Lower leg skin (tissue), 4 donors: ENCODE measurements around the gene NTM. TPM values are rescaled to one million over a fixed set of nuclear protein-coding genes. Genes with fewer than 3 reads are reported as not detected.

Experiments used
- DNase-seq, 2 donors: peaks; one replicate each; pipeline ENCODE4 v3.0.0-alpha.2; 2019; ENCODE audit warnings: low spot score in 2 of 2
- H3K4me3 ChIP-seq: fragments of 200-600 bp; sonication (generic); 2 replicates; pipeline ENCODE4 v1.5.1; 2017; ENCODE audit warnings: mild to moderate bottlenecking, low read depth; ENCODE audit not compliant: poor library complexity, severe bottlenecking
- POLR2A ChIP-seq, 2 donors: fragments of 450-650 bp; IDR thresholded peaks; one replicate each; pipeline ENCODE4 v1.6.1; 2016 to 2017; ENCODE audit warnings: antibody characterized with exemption in 2 of 2, mild to moderate bottlenecking in 1 of 2, moderate library complexity in 1 of 2
- WGBS, 2 donors: methylation state at CpG; one replicate each; pipeline ENCODE4 v1.1.5; 2018; 5-methylcytosine and 5-hydroxymethylcytosine counted together
- intact Hi-C: fragments of 100-400 bp; cut with DNase I; formaldehyde crosslinking; loops from one replicate; pipeline ENCODE4 v1.15.0; 2023; ENCODE audit warnings: low total_unique reads
- total RNA-seq, 4 donors: library from RNA; depleted of rRNA; stranded (reverse); fragments of >200 nt; gene quantifications; one replicate each; pipeline ENCODE4 v1.1.0, GENCODE V29; 2016
- TF ChIP-seq, protein P1 (sequence below), 3 donors: fragments of 450-650 bp; IDR thresholded peaks; one replicate each; pipeline ENCODE4 v1.5.1; 2016; ENCODE audit warnings: antibody characterized with exemption in 3 of 3, mild to moderate bottlenecking in 3 of 3, moderate library complexity in 2 of 3

Gene NTM
- total RNA-seq, 4 donors from 2014 or later, result 2.8 to 5.7 (median 4.9) TPM

DNA sequence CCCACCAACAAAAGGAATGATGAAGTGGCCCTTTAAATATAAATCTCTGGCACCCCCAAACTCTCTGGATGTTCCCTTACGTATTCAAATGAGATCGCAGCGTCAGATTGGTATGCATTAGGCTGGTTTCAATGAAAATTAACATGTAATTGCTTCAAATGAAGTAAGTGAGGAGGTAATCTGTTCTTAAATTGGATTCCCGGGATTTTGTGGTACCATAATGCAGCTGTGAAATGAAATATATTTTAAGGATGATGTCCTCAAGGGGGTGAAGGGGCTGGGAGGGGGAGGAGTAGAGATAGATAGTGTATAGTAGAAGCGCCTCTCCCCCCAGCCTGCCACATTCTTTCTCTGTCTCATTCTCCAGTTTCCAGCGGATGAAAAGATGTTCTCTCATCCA lies 748.2 kb downstream of the NTM start:
- H3K4me3 ChIP-seq, result no peak overlapping the region
- WGBS, 2 donors, result 75 to 84% methylated on average over 6 of the region's 6 CpGs
- DNase-seq, result no peak
- intact Hi-C loops, result no loop called here
- TF ChIP-seq, protein P1, sequence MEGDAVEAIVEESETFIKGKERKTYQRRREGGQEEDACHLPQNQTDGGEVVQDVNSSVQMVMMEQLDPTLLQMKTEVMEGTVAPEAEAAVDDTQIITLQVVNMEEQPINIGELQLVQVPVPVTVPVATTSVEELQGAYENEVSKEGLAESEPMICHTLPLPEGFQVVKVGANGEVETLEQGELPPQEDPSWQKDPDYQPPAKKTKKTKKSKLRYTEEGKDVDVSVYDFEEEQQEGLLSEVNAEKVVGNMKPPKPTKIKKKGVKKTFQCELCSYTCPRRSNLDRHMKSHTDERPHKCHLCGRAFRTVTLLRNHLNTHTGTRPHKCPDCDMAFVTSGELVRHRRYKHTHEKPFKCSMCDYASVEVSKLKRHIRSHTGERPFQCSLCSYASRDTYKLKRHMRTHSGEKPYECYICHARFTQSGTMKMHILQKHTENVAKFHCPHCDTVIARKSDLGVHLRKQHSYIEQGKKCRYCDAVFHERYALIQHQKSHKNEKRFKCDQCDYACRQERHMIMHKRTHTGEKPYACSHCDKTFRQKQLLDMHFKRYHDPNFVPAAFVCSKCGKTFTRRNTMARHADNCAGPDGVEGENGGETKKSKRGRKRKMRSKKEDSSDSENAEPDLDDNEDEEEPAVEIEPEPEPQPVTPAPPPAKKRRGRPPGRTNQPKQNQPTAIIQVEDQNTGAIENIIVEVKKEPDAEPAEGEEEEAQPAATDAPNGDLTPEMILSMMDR (IDR thresholded peaks at IDR 0.05), result no peak
- no peak for TF ChIP-seq POLR2A (IDR thresholded peaks at IDR 0.05)

DNA sequence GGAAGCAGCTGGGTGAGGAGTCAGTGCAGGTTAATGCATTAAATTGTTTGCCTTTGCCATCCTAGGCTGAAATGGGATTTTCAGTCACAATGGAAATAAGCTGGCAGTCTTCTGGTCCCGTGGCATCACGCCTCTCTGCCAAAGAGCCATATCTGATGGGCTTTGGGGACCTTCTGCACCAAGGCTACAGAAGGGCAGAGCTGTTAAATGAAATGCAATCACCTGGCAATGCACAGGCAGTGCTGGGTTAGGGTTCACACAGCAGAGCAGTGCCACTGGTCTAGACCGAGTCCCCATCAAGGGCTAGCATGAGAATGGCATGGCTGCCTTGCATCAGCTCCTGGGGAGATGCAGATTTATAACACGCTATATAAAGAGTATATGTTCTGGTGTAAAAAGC lies 749.2 kb downstream of the NTM start:
- intact Hi-C loops, result no loop called here

DNA sequence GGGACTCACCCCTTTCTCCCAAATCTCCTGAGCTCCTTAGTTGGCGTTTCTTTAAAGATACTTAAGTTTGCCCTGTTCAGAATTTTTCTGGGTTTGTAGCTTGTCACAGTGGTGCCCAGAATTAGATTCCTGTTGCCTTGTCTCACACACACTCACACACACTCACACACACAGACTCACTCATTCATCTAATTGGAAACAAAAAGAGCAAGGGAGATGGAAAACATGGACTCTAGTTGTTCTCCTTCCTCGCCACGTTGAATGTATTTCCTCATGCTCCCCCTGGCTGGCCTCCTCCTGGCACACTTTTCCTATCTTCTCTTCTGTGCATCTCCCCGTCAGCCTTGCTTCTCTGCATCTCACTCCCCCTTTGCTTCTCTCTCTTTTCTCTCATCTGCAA lies 752.3 kb downstream of the NTM start:
- DNase-seq, result no peak
- 53 to 65% methylated on average over 4 of the region's 4 CpGs for WGBS, 2 donors
- intact Hi-C loops, result no loop called here
- TF ChIP-seq, protein P1 (IDR thresholded peaks at IDR 0.05), result no peak
- no peak for TF ChIP-seq POLR2A (IDR thresholded peaks at IDR 0.05)
- H3K4me3 ChIP-seq, result no peak overlapping the region

More for the DNA sequence above, 749.2 kb downstream of the NTM start:
- H3K4me3 ChIP-seq, result no peak overlapping the region
- no peak for TF ChIP-seq POLR2A (IDR thresholded peaks at IDR 0.05)
- WGBS, 2 donors, result 83 to 87% methylated on average over 4 of the region's 4 CpGs
- no peak for DNase-seq

DNA sequence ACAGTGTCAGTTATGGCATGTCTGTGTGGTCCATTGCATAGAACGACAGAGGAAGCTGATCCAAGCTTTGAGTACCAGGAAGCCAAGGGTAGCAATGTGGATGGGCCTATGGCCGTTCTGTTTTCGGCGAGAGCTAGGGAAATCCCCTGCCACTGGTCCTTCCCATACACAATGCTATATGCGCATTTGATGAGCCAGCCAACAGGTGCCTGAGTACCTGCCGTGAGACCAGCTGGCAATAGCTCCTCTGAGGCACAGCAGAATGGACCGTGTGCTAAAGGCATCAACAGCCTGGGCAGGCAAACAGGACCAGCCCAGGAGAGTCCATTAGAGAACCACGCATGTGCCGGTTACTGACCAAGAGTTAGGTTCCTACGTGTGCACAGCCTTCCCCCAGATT lies 753.0 kb downstream of the NTM start:
- intact Hi-C loops, result no loop called here
- WGBS, 2 donors, result 77 to 79% methylated on average over 9 to 10 of the region's 10 CpGs
- DNase-seq, result no peak
- no peak for TF ChIP-seq POLR2A (IDR thresholded peaks at IDR 0.05)
- TF ChIP-seq, protein P1 (IDR thresholded peaks at IDR 0.05), result no peak
- no peak overlapping the region for H3K4me3 ChIP-seq

DNA sequence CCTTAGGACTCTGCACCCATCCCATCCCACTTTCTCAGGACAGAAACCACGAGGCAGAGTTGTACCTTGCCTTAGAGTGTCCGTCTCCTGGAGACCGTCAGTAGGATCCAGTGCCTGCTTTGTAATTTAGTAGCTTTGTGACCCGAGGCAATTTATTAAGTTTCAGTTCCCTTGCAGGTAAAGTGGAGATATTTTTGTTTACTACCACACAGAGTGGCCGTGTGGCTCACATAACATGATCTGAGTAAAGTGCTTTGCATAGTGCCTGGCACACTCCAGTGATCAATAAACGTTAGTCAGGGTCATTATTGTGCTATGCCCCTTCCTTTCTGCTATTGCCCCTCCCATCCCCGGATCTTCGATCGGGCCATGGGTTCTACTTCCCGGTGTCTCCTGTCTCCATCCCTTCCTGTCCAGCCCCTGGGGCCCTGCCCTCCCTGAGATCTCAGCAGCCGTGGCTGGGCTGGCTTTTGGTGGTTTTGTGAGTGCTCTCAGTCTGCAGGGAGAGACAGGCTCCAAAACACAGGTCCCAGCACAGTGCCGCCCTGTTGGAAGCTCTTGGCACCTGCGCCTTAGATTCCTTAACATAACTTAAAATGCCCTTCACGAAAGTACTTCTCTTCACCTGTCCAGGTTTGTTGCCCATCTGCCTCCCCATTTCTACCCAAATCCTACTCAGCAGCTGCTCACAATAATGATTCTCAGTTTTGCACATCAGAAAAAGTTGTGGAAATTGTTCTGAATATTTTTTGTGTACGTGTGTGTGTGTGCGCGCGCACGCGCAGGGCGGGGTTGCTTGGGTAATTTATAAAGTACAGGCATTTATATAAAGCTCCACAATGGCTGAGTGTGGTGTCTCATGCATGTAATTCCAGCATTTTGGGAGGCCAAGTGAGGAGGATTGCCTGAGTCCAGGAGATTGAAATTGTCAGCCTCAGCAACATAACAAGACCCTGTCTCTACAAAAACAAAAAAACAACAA lies 753.7 kb downstream of the NTM start:
- DNase-seq, result no peak
- TF ChIP-seq, protein P1 (IDR thresholded peaks at IDR 0.05), result no peak
- 74 to 84% methylated on average over 21 of the region's 21 CpGs for WGBS, 2 donors
- intact Hi-C loops, result no loop called here
- H3K4me3 ChIP-seq, result no peak overlapping the region

DNA sequence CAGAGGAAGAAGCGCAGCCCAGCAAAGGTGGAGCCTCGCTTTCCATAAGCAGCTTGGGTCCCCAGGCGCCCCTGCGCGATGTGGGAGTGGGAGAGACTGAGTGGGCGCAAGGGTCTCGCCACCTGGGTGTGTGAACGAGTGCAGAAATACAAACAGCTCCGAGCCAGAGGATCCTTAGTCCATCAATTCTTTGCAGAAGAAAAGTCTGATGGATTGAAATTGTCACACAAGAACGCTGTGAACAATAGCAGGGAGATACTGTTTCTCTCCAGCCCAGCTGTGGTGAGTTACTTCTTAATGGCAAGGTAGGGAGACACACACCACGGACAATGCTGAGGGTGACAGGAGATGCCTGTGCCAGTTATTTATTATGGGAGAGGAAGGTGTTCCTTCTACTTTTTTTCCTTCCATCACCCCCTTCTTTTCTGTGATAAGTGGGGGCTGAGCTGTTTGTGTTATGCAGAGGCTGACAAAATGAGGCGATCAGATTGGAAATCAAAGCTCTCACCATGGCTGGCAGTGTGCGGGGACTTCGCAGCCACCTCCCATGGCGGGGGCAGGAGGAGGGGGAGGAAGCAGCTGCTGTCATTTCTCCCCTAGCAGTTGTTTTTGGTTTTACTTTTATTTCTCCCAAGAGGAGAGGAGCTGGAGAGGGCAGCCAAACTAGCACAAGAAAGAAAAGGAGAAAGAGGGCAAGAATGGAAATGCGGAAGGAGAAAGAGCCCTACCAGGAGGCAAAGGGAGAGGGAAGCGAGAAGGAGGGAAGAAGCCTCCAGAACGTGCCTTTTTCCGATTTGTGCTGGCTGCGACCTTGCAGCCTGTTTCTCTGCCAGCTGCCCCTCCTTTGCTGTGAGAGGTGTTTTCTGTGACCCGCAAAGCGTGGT lies 755.8 kb downstream of the NTM start:
- no peak for DNase-seq
- 12 to 13% methylated on average over 22 of the region's 22 CpGs for WGBS, 2 donors
- intact Hi-C loops, result no loop called here
- no peak overlapping the region for H3K4me3 ChIP-seq
- TF ChIP-seq, protein P1 (IDR thresholded peaks at IDR 0.05), result no peak
- no peak for TF ChIP-seq POLR2A (IDR thresholded peaks at IDR 0.05)
